GM13976 (cell line): ENCODE results near the gene NR4A3.

ENCODE experiments used
- DNase-seq: peaks from one replicate; pipeline ENCODE4 v3.0.0; 2012; ENCODE audit warnings: low spot score
- in situ Hi-C: fragments of 300-500 bp; cut with MboI; formaldehyde crosslinking; loops from one replicate; pipeline ENCODE4 v1.12.0; 2022; ENCODE audit warnings: low sequenced_read_pairs, mixed read lengths, inconsistent platforms; ENCODE audit not compliant: unreplicated experiment
- TF ChIP-seq, protein P1 (sequence below): IDR thresholded peaks from 2 replicates; pipeline ENCODE4 v1.5.1; 2012; ENCODE audit warnings: borderline replicate concordance, mild to moderate bottlenecking; ENCODE audit not compliant: insufficient read depth; ENCODE audit errors: extremely low read depth, missing control alignments, control extremely low read depth

The NR4A3 gene

DNA sequence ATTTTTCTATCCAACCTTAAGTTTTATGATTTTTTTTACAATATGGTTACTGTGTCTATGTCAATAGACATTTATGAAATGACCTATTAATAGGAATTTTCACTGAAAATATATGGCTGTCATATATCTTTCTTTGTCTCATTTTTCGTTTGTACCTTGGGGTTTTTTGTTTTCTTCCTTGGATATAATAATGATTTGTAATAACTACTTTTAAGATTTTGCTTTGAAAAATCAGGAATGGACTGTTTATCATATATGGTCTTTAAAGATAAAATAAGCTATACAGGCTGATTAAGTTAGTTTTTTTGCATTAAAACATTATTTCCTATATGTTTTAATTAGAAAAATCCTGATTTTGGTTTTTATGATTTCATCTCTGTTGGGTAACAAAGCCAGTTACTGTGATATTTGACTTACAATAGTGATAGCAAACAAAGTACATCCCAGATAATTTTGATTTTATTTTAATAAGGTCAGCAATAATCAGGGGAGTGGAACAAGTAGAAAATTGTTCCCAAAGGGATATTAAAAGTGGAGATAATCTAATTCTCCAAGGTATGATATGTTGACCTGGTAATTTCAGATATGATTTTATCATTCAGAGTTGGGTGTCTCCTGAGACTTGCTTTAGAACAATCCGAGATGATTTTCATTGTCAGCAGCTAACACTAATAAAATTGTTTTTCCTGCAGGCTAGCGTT, 10.3 kb downstream of the NR4A3 start:
- TF ChIP-seq, protein P1, sequence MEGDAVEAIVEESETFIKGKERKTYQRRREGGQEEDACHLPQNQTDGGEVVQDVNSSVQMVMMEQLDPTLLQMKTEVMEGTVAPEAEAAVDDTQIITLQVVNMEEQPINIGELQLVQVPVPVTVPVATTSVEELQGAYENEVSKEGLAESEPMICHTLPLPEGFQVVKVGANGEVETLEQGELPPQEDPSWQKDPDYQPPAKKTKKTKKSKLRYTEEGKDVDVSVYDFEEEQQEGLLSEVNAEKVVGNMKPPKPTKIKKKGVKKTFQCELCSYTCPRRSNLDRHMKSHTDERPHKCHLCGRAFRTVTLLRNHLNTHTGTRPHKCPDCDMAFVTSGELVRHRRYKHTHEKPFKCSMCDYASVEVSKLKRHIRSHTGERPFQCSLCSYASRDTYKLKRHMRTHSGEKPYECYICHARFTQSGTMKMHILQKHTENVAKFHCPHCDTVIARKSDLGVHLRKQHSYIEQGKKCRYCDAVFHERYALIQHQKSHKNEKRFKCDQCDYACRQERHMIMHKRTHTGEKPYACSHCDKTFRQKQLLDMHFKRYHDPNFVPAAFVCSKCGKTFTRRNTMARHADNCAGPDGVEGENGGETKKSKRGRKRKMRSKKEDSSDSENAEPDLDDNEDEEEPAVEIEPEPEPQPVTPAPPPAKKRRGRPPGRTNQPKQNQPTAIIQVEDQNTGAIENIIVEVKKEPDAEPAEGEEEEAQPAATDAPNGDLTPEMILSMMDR, result no peak
- DNase-seq, result no peak
- in situ Hi-C loops, result no loop called here

GRCh38 chr9:99832558-99832864, 10.8 kb downstream of the NR4A3 start:
- in situ Hi-C loops, result no loop called here
- TF ChIP-seq, protein P1, result no peak
- no peak for DNase-seq

DNA sequence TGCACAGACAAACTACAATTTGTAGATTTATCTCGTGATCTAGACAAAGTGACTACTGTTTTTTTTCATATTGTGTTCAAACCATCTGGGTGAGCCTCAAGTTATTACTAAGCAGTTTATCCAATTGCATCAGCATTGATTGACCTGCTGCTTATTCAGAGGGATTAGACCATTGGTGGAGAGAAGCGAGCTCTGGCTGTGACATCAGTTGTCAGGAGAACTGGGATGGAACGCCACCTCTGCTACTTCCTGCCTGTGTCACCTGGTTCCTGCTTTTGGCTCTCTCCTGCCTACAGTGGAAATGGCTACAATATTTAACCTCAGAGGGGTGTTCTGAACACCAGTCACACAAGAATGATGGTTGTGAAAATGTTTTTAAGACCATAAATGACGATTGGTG, 12.1 kb downstream of the NR4A3 start:
- TF ChIP-seq, protein P1, result no peak
- in situ Hi-C loops, result no loop called here
- DNase-seq, result no peak

GRCh38 chr9:99834474-99834873, 12.8 kb downstream of the NR4A3 start:
- DNase-seq, result no peak
- in situ Hi-C loops, result no loop called here
- TF ChIP-seq, protein P1, result no peak

DNA sequence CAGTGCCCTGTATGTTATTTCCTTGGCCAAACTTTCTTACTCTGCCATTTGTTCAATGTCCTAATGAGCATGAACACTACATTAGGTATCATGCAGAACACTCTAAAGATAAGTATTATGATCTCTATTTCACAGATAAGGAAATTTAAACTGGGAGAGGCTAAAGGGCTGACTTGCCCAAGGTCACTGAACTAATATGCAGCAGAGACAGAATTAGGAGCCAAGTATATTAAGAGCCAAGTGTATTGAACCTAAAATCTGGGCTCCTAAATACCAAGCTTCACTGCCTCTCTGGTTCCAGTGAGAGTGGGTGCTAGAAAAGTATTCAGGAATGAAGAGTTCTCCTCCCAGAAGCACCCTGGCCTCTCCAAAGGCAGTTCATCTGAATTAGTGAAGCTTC, 13.5 kb downstream of the NR4A3 start:
- TF ChIP-seq, protein P1, result no peak
- DNase-seq, result no peak
- in situ Hi-C loops, result no loop called here

GRCh38 chr9:99835581-99835980, 13.9 kb downstream of the NR4A3 start:
- DNase-seq, result no peak
- in situ Hi-C loops, result no loop called here
- TF ChIP-seq, protein P1, result no peak

DNA sequence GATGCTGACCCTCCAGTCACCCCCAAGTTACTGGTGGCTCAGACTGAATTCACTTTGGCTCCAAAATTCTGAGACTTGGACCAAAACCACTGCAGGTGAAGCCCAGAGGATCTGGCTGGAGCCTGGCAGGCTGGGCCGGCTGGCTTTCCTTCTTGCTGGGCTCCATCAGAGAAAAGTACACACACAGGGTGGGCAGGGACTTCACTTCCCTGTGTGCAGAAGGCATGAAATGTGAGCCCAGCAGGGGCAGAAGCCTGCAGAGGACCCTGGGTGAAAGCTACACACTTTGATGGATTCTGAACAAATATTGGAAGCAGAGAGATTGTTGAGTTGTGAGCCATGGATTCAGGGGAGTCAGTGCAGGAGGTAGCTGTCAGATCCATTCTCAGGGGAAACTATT, 18.4 kb downstream of the NR4A3 start:
- no peak for DNase-seq
- in situ Hi-C loops, result no loop called here
- TF ChIP-seq, protein P1, result no peak
